ENCODE measurements around the gene SLC8A1. TPM values are rescaled to one million over a fixed set of nuclear protein-coding genes. Genes with fewer than 3 reads are reported as not detected.

The SLC8A1 gene
- total RNA-seq, 4 donors from 2014 or later = 1.3 to 3.8 (median 2.4) TPM

- intact Hi-C loops (cut with DNase I; ENCODE audit: low total_unique reads) = no loop called here
- no peak for DNase-seq
- in situ Hi-C loops (cut with MboI; ENCODE audit: low sequenced_read_pairs in 4 of 4) = no loop called here
- Histone ChIP-seq H3K27me3 (no peaks in the 10 kb centered on the region), H3K27ac (no peak overlapping the region), H3K4me3 (no peak overlapping the region), H3K9me3 (no peaks in the 10 kb centered on the region), H3K4me1 (no peaks in the 10 kb centered on the region), H3K36me3 (no peaks in the 10 kb centered on the region)
- TF ChIP-seq POLR2A (IDR thresholded peaks at IDR 0.05) (no peak), CTCF (IDR thresholded peaks at IDR 0.05 in 4 of 5, conservative IDR thresholded peaks at IDR 0.05 in 1 of 5) (no peak)
- no peak for ATAC-seq
Measured at GRCh38 chr2:40131081-40131704, 320.7 kb downstream of the SLC8A1 start.

GRCh38 chr2:40130251-40130994, 321.5 kb downstream of the SLC8A1 start:
- in situ Hi-C loops (cut with MboI; ENCODE audit: low sequenced_read_pairs in 4 of 4) (no loop called here), intact Hi-C loops (cut with DNase I; ENCODE audit: low total_unique reads) (no loop called here)
- TF ChIP-seq CTCF (IDR thresholded peaks at IDR 0.05 in 4 of 5, conservative IDR thresholded peaks at IDR 0.05 in 1 of 5) (no peak), POLR2A (IDR thresholded peaks at IDR 0.05) (no peak)
- Histone ChIP-seq H3K36me3 (no peaks in the 10 kb centered on the region), H3K27ac (no peak overlapping the region), H3K27me3 (no peaks in the 10 kb centered on the region), H3K4me1 (no peaks in the 10 kb centered on the region), H3K4me3 (no peak overlapping the region), H3K9me3 (no peaks in the 10 kb centered on the region)
- ATAC-seq = no peak
- no peak for DNase-seq

- TF ChIP-seq POLR2A (IDR thresholded peaks at IDR 0.05) = no peak
- TF ChIP-seq CTCF (IDR thresholded peaks at IDR 0.05 in 4 of 5, conservative IDR thresholded peaks at IDR 0.05 in 1 of 5) = no peak
- Histone ChIP-seq H3K27me3 (no peaks in the 10 kb centered on the region), H3K27ac (no peak overlapping the region), H3K4me3 (no peak overlapping the region), H3K4me1 (no peaks in the 10 kb centered on the region), H3K36me3 (no peaks in the 10 kb centered on the region), H3K9me3 (no peaks in the 10 kb centered on the region)
- in situ Hi-C loops (cut with MboI; ENCODE audit: low sequenced_read_pairs in 4 of 4) = no loop called here
- ATAC-seq (no peak), DNase-seq (no peak)
- intact Hi-C loops (cut with DNase I; ENCODE audit: low total_unique reads) = no loop called here
Measured at GRCh38 chr2:40129725-40130124, 322.2 kb downstream of the SLC8A1 start.

GRCh38 chr2:40128796-40129195, 323.1 kb downstream of the SLC8A1 start:
- DNase-seq (no peak), ATAC-seq (no peak)
- H3K27ac ChIP-seq = no peak overlapping the region
- in situ Hi-C loops (cut with MboI; ENCODE audit: low sequenced_read_pairs in 4 of 4) (no loop called here), intact Hi-C loops (cut with DNase I; ENCODE audit: low total_unique reads) (no loop called here)
- H3K36me3 ChIP-seq = no peaks in the 10 kb centered on the region
- no peak for TF ChIP-seq CTCF (IDR thresholded peaks at IDR 0.05 in 4 of 5, conservative IDR thresholded peaks at IDR 0.05 in 1 of 5)
- TF ChIP-seq POLR2A (IDR thresholded peaks at IDR 0.05) = no peak
- H3K9me3 ChIP-seq = no peaks in the 10 kb centered on the region
- H3K4me1 ChIP-seq = no peaks in the 10 kb centered on the region
- no peak overlapping the region for H3K4me3 ChIP-seq
- H3K27me3 ChIP-seq = no peaks in the 10 kb centered on the region
